ENCODE measurements around the gene CUL7. TPM values are rescaled to one million over a fixed set of nuclear protein-coding genes. Genes with fewer than 3 reads are reported as not detected.

Gene CUL7
- total and polyA plus RNA-seq, 9 of the 15 experiments (the other 6 are each of a cell fraction or from before 2014, with no cell fraction given): 0.44 to 20.1 (median 8.6) TPM

GRCh38 chr6:43097502-43097901 is 43.9 kb upstream of the CUL7 start:
- DNase-seq (ENCODE audit: extremely low read depth in 1 of 4, low spot score in 3 of 4): no peak
- CTCF ChIA-PET (ENCODE audit: low intra/inter-chr PET ratio): no interaction called here

GRCh38 chr6:43097098-43097489 is 43.4 kb upstream of the CUL7 start:
- ATAC-seq (no peak), DNase-seq (ENCODE audit: extremely low read depth in 1 of 4, low spot score in 3 of 4) (no peak), FAIRE-seq (no peak)
- no TSS peak for BruUV-seq (replicated peaks)
- H3K9me3 ChIP-seq (replicated peaks; ENCODE audit: control insufficient read depth, insufficient read depth, low read depth, low read length): no peaks in the 10 kb centered on the region
- in situ Hi-C loops (cut with MboI) (no loop called here), intact Hi-C loops (cut with micrococcal nuclease) (no loop called here)
- no peaks in the 10 kb centered on the region for H3K9me1 ChIP-seq (ENCODE audit: control insufficient read depth, insufficient read depth, low read length)
- TF ChIP-seq CSDE1 (IDR thresholded peaks at IDR 0.05): no peak
- TF ChIP-seq MTF1 (CRISPR knock-in tag; IDR thresholded peaks at IDR 0.05; ENCODE audit: borderline replicate concordance): no peak
- TF ChIP-seq BCL6 (CRISPR knock-in tag; IDR thresholded peaks at IDR 0.05): no peak
- no peak for TF ChIP-seq XRCC5 (IDR thresholded peaks at IDR 0.05; ENCODE audit: low read depth, low read length)
- TF ChIP-seq ZNF586 (CRISPR knock-in tag; conservative IDR thresholded peaks at IDR 0.05): no peak
- TF ChIP-seq ZNF232 (CRISPR knock-in tag; IDR thresholded peaks at IDR 0.05): no peak
- no peak for TF ChIP-seq BRCA1 (IDR thresholded peaks at IDR 0.05)
- TF ChIP-seq BRCA1 (CRISPR knock-in tag; IDR thresholded peaks at IDR 0.05): no peak
- no peak for TF ChIP-seq E2F5 (CRISPR knock-in tag; IDR thresholded peaks at IDR 0.05)
- H3K9ac ChIP-seq (ENCODE audit: insufficient read depth in 1 of 2, low read depth in 2 of 2, low read length in 2 of 2): peak overlapping the region in 1 of 2 experiments; percentile 23; a peak in 1 of 4 replicates
- no peaks in the 10 kb centered on the region for H3K36me3 ChIP-seq (ENCODE audit: control insufficient read depth, insufficient read depth, low read length)
- ChIA-PET POLR2A (interaction anchor here (0.6 to 2.5 kb wide), 12 partner anchors 10 to 1721 kb away, joined by 3 to 11 read pairs (median 4); partner anchors contain the start of genes KLHDC3 and TJAP1), CTCF (ENCODE audit: low intra/inter-chr PET ratio) (interaction anchor here (1.0 kb wide), 1 partner anchor 9 kb away, joined by 3 read pairs; no protein-coding TSS in a partner anchor)
- 43% methylated on average over 5 of the region's 5 CpGs for WGBS (ENCODE audit: insufficient coverage, low coverage, missing lambda C conversion rate)
- H2AFZ ChIP-seq (ENCODE audit: low read depth, low read length): peak overlapping the region; percentile 41
- no peaks in the 10 kb centered on the region for H3K27me3 ChIP-seq (ENCODE audit: control insufficient read depth in 2 of 2, insufficient read depth in 2 of 2, low read length in 2 of 2)
- peaks cover 22 to 27% of the 10 kb centered on the region in 2 experiments for H3K4me1 ChIP-seq (replicated peaks in 1 of 2; ENCODE audit: control insufficient read depth in 2 of 2, insufficient read depth in 2 of 2, low read length in 2 of 2)
- H4K20me1 ChIP-seq (replicated peaks; ENCODE audit: control insufficient read depth, insufficient read depth, low read length): no peaks in the 10 kb centered on the region
- H3K4me3 ChIP-seq: no peak overlapping the region
- H3K27ac ChIP-seq (ENCODE audit: extremely low read depth, low read depth, low read length): peak overlapping the region; percentile 4; the same call in 1 of the 3 replicates
- H3K4me2 ChIP-seq (ENCODE audit: insufficient read depth, low read length): no peak overlapping the region
- H3K79me2 ChIP-seq (ENCODE audit: control insufficient read depth, insufficient read depth, low read length): no peaks in the 10 kb centered on the region

More at GRCh38 chr6:43097502-43097901, 43.9 kb upstream of the CUL7 start:
- intact Hi-C loops (cut with micrococcal nuclease): no loop called here
- Histone ChIP-seq H3K79me2 (ENCODE audit: control insufficient read depth, insufficient read depth, low read length) (no peaks in the 10 kb centered on the region), H3K9ac (ENCODE audit: insufficient read depth in 1 of 2, low read depth in 2 of 2, low read length in 2 of 2) (no peak overlapping the region), H3K27me3 (ENCODE audit: control insufficient read depth in 2 of 2, insufficient read depth in 2 of 2, low read length in 2 of 2) (no peaks in the 10 kb centered on the region), H3K36me3 (ENCODE audit: control insufficient read depth, insufficient read depth, low read length) (no peaks in the 10 kb centered on the region), H4K20me1 (replicated peaks; ENCODE audit: control insufficient read depth, insufficient read depth, low read length) (no peaks in the 10 kb centered on the region), H3K4me3 (no peak overlapping the region), H3K4me1 (replicated peaks in 1 of 2; ENCODE audit: control insufficient read depth in 2 of 2, insufficient read depth in 2 of 2, low read length in 2 of 2) (peaks cover 22 to 27% of the 10 kb centered on the region in 2 experiments), H3K4me2 (ENCODE audit: insufficient read depth, low read length) (peak overlapping the region; percentile 2; the same call in 1 of the 2 replicates), H3K9me1 (ENCODE audit: control insufficient read depth, insufficient read depth, low read length) (no peaks in the 10 kb centered on the region), H3K9me3 (replicated peaks; ENCODE audit: control insufficient read depth, insufficient read depth, low read depth, low read length) (no peaks in the 10 kb centered on the region), H3K27ac (ENCODE audit: extremely low read depth, low read depth, low read length) (no peak overlapping the region), H2AFZ (ENCODE audit: low read depth, low read length) (peak overlapping the region; percentile 41)
- ATAC-seq (no peak), FAIRE-seq (no peak)
- WGBS (ENCODE audit: insufficient coverage, low coverage, missing lambda C conversion rate): 42% methylated on average over 4 of the region's 4 CpGs
- in situ Hi-C loops (cut with MboI): no loop called here
- BruUV-seq (replicated peaks): no TSS peak
- TF ChIP-seq FIP1L1 (IDR thresholded peaks at IDR 0.05; ENCODE audit: low read depth, low read length, poor library complexity, severe bottlenecking): no peak
- no peak for TF ChIP-seq MCM2 (IDR thresholded peaks at IDR 0.05; ENCODE audit: low read depth)
- TF ChIP-seq SMAD1 (IDR thresholded peaks at IDR 0.05; ENCODE audit: low read depth, low read length, partially characterized antibody): no peak
- no peak for TF ChIP-seq RAD51 (IDR thresholded peaks at IDR 0.05; ENCODE audit: borderline replicate concordance, low read depth)
- no peak for TF ChIP-seq ZNF174 (CRISPR knock-in tag; IDR thresholded peaks at IDR 0.05)
- POLR2A ChIA-PET: interaction anchor here (0.6 to 2.5 kb wide), 9 partner anchors 14 to 379 kb away, joined by 3 to 11 read pairs (median 4); partner anchors contain the start of gene TJAP1
